ENCODE data around the gene ATRIP.

ATRIP gene

GRCh38 chr3:48505968-48506504 lies 59.5 kb downstream of the ATRIP start:
- no peak for DNase-seq

- peak; percentile 52 to 77 for DNase-seq
These were observed 60.9 kb downstream of the ATRIP start for GRCh38 chr3:48507256-48508061.

GRCh38 chr3:48511551-48511950 lies 65.0 kb downstream of the ATRIP start:
- no peak for DNase-seq

GRCh38 chr3:48514431-48515227 lies 68.1 kb downstream of the ATRIP start:
- no peak for DNase-seq
